ENCODE measurements around the gene SCAF4. TPM values are rescaled to one million over a fixed set of nuclear protein-coding genes. Genes with fewer than 3 reads are reported as not detected.
A peak's percentile ranks its signal among the peaks of the same experiment; 100 is the strongest.

SCAF4 gene
- total and polyA plus RNA-seq, 4 donors: 11.3 to 29.7 (median 20.1) TPM

GRCh38 chr21:31777857-31778256, 45.9 kb upstream of the SCAF4 start:
- H3K4me3 ChIP-seq: no peak overlapping the region
- H3K27ac ChIP-seq (ENCODE audit: low read depth in 1 of 2, low read length in 1 of 2): no peak overlapping the region
- no peaks in the 10 kb centered on the region for H3K27me3 ChIP-seq (ENCODE audit: control insufficient read depth in 3 of 3, insufficient read depth in 3 of 3, low read length in 2 of 3)
- TF ChIP-seq CTCF (IDR thresholded peaks at IDR 0.05; ENCODE audit: control extremely low read depth, extremely low read depth): no peak
- DNase-seq (no peak), ATAC-seq (ENCODE audit: insufficient read depth, low FRiP score) (no peak)
- H3K4me1 ChIP-seq (ENCODE audit: control insufficient read depth in 5 of 5, insufficient read depth in 5 of 5, low read length in 5 of 5): peaks cover 0 to 7% (median 0%) of the 10 kb centered on the region in 5 donors
- no peak overlapping the region for H3K9ac ChIP-seq (ENCODE audit: insufficient read depth in 1 of 2, low read length in 2 of 2)
- no peaks in the 10 kb centered on the region for H3K36me3 ChIP-seq (ENCODE audit: control insufficient read depth in 4 of 4, insufficient read depth in 4 of 4, low read length in 4 of 4)
- 90 to 92% methylated on average over 5 of the region's 5 CpGs for WGBS, 2 donors
- no peaks in the 10 kb centered on the region for H3K9me3 ChIP-seq (ENCODE audit: control insufficient read depth in 4 of 4, insufficient read depth in 3 of 4, low read length in 3 of 4)

- 96 to 100% methylated on average over 1 of the region's 1 CpG for WGBS, 2 donors
- Histone ChIP-seq H3K36me3 (ENCODE audit: control insufficient read depth in 4 of 4, insufficient read depth in 4 of 4, low read length in 4 of 4) (no peaks in the 10 kb centered on the region), H3K4me3 (no peak overlapping the region), H3K9ac (ENCODE audit: insufficient read depth in 1 of 2, low read length in 2 of 2) (no peak overlapping the region), H3K9me3 (ENCODE audit: control insufficient read depth in 4 of 4, insufficient read depth in 3 of 4, low read length in 3 of 4) (no peaks in the 10 kb centered on the region), H3K4me1 (ENCODE audit: control insufficient read depth in 5 of 5, insufficient read depth in 5 of 5, low read length in 5 of 5) (no peaks in the 10 kb centered on the region), H3K27me3 (ENCODE audit: control insufficient read depth in 3 of 3, insufficient read depth in 3 of 3, low read length in 2 of 3) (no peaks in the 10 kb centered on the region), H3K27ac (ENCODE audit: low read depth in 1 of 2, low read length in 1 of 2) (no peak overlapping the region)
- DNase-seq (no peak), ATAC-seq (ENCODE audit: insufficient read depth, low FRiP score) (no peak)
- no peak for TF ChIP-seq CTCF (IDR thresholded peaks at IDR 0.05; ENCODE audit: control extremely low read depth, extremely low read depth)
Measured at GRCh38 chr21:31774031-31774430, 42.1 kb upstream of the SCAF4 start.

GRCh38 chr21:31772674-31773555, 41.0 kb upstream of the SCAF4 start:
- Histone ChIP-seq H3K27me3 (ENCODE audit: control insufficient read depth in 3 of 3, insufficient read depth in 3 of 3, low read length in 2 of 3) (no peaks in the 10 kb centered on the region), H3K4me1 (ENCODE audit: control insufficient read depth in 5 of 5, insufficient read depth in 5 of 5, low read length in 5 of 5) (no peaks in the 10 kb centered on the region), H3K36me3 (ENCODE audit: control insufficient read depth in 4 of 4, insufficient read depth in 4 of 4, low read length in 4 of 4) (no peaks in the 10 kb centered on the region), H3K9ac (ENCODE audit: insufficient read depth in 1 of 2, low read length in 2 of 2) (no peak overlapping the region), H3K27ac (ENCODE audit: low read depth in 1 of 2, low read length in 1 of 2) (no peak overlapping the region), H3K9me3 (ENCODE audit: control insufficient read depth in 4 of 4, insufficient read depth in 3 of 4, low read length in 3 of 4) (no peaks in the 10 kb centered on the region), H3K4me3 (no peak overlapping the region)
- 58 to 66% methylated on average over 5 of the region's 5 CpGs for WGBS, 2 donors
- ATAC-seq (ENCODE audit: insufficient read depth, low FRiP score) (no peak), DNase-seq (peak in 1 of 3 donors; percentile 6)
- no peak for TF ChIP-seq CTCF (IDR thresholded peaks at IDR 0.05; ENCODE audit: control extremely low read depth, extremely low read depth)

Measured in lung (tissue), 12 donors.